ENCODE data around the gene CAPN11. TPM values are rescaled to one million over a fixed set of nuclear protein-coding genes. Genes with fewer than 3 reads are reported as not detected.

Gene CAPN11
- total and polyA plus RNA-seq, 9 of the 15 experiments (the other 6 are each of a cell fraction or from before 2014, with no cell fraction given), result 0.03 to 0.61 (median 0.17) TPM; not detected in 1

- TF ChIP-seq, protein P1, sequence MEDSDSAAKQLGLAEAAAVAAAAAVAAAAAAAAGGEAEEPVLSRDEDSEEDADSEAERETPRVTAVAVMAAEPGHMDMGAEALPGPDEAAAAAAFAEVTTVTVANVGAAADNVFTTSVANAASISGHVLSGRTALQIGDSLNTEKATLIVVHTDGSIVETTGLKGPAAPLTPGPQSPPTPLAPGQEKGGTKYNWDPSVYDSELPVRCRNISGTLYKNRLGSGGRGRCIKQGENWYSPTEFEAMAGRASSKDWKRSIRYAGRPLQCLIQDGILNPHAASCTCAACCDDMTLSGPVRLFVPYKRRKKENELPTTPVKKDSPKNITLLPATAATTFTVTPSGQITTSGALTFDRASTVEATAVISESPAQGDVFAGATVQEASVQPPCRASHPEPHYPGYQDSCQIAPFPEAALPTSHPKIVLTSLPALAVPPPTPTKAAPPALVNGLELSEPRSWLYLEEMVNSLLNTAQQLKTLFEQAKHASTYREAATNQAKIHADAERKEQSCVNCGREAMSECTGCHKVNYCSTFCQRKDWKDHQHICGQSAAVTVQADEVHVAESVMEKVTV (CRISPR knock-in tag; IDR thresholded peaks at IDR 0.05), result peak; percentile 23; the same call in 1 of the 2 replicates
- TF ChIP-seq, protein P2, sequence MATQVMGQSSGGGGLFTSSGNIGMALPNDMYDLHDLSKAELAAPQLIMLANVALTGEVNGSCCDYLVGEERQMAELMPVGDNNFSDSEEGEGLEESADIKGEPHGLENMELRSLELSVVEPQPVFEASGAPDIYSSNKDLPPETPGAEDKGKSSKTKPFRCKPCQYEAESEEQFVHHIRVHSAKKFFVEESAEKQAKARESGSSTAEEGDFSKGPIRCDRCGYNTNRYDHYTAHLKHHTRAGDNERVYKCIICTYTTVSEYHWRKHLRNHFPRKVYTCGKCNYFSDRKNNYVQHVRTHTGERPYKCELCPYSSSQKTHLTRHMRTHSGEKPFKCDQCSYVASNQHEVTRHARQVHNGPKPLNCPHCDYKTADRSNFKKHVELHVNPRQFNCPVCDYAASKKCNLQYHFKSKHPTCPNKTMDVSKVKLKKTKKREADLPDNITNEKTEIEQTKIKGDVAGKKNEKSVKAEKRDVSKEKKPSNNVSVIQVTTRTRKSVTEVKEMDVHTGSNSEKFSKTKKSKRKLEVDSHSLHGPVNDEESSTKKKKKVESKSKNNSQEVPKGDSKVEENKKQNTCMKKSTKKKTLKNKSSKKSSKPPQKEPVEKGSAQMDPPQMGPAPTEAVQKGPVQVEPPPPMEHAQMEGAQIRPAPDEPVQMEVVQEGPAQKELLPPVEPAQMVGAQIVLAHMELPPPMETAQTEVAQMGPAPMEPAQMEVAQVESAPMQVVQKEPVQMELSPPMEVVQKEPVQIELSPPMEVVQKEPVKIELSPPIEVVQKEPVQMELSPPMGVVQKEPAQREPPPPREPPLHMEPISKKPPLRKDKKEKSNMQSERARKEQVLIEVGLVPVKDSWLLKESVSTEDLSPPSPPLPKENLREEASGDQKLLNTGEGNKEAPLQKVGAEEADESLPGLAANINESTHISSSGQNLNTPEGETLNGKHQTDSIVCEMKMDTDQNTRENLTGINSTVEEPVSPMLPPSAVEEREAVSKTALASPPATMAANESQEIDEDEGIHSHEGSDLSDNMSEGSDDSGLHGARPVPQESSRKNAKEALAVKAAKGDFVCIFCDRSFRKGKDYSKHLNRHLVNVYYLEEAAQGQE (IDR thresholded peaks at IDR 0.05; ENCODE audit: borderline replicate concordance), result peak; percentile 99
- TF ChIP-seq, protein P2 (CRISPR knock-in tag; IDR thresholded peaks at IDR 0.05; ENCODE audit: low read depth), result no peak
- TF ChIP-seq, protein P3, sequence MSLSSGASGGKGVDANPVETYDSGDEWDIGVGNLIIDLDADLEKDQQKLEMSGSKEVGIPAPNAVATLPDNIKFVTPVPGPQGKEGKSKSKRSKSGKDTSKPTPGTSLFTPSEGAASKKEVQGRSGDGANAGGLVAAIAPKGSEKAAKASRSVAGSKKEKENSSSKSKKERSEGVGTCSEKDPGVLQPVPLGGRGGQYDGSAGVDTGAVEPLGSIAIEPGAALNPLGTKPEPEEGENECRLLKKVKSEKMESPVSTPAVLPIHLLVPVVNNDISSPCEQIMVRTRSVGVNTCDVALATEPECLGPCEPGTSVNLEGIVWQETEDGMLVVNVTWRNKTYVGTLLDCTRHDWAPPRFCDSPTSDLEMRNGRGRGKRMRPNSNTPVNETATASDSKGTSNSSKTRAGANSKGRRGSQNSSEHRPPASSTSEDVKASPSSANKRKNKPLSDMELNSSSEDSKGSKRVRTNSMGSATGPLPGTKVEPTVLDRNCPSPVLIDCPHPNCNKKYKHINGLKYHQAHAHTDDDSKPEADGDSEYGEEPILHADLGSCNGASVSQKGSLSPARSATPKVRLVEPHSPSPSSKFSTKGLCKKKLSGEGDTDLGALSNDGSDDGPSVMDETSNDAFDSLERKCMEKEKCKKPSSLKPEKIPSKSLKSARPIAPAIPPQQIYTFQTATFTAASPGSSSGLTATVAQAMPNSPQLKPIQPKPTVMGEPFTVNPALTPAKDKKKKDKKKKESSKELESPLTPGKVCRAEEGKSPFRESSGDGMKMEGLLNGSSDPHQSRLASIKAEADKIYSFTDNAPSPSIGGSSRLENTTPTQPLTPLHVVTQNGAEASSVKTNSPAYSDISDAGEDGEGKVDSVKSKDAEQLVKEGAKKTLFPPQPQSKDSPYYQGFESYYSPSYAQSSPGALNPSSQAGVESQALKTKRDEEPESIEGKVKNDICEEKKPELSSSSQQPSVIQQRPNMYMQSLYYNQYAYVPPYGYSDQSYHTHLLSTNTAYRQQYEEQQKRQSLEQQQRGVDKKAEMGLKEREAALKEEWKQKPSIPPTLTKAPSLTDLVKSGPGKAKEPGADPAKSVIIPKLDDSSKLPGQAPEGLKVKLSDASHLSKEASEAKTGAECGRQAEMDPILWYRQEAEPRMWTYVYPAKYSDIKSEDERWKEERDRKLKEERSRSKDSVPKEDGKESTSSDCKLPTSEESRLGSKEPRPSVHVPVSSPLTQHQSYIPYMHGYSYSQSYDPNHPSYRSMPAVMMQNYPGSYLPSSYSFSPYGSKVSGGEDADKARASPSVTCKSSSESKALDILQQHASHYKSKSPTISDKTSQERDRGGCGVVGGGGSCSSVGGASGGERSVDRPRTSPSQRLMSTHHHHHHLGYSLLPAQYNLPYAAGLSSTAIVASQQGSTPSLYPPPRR (CRISPR knock-in tag; IDR thresholded peaks at IDR 0.05; ENCODE audit: borderline replicate concordance), result 0 out of 2 replicates have a peak, but pooled peaks have one; percentile 62
- TF ChIP-seq BCOR (IDR thresholded peaks at IDR 0.05) (peak; percentile 40; the same call in 1 of the 2 replicates), TOE1 (IDR thresholded peaks at IDR 0.05; ENCODE audit: borderline replicate concordance) (peak; percentile 43; the same call in 1 of the 2 replicates), TOE1 (CRISPR knock-in tag; IDR thresholded peaks at IDR 0.05; ENCODE audit: borderline replicate concordance, low read depth) (no peak), CAMTA2 (CRISPR knock-in tag; conservative IDR thresholded peaks at IDR 0.05) (no peak), PATZ1 (CRISPR knock-in tag; IDR thresholded peaks at IDR 0.05; ENCODE audit: borderline replicate concordance) (no peak)
These were observed 60.6 kb downstream of the CAPN11 start (continued) for GRCh38 chr6:44219053-44219814.

Data from K562 (cell line).